Fibroblast of lung (primary cell): ENCODE results near the gene PIP5K1C. TPM values are rescaled to one million over a fixed set of nuclear protein-coding genes. Genes with fewer than 3 reads are reported as not detected.

Experiments used
- DNase-seq, 2 donors: peaks; one replicate each; pipeline versions ENCODE4 v3.0.0 to v3.0.0-alpha.2; 2010; ENCODE audit warnings: low read depth in 2 of 2
- H2AFZ ChIP-seq: 2 replicates; pipeline ENCODE4 v1.5.1; 2012; ENCODE audit warnings: low read length, control low read depth, inconsistent platforms
- H3K27ac ChIP-seq: 2 replicates; pipeline ENCODE4 v1.5.1; 2011; ENCODE audit warnings: low read length, control low read depth; ENCODE audit not compliant: insufficient read depth
- H3K27me3 ChIP-seq: 2 replicates; pipeline ENCODE4 v1.5.1; 2011; ENCODE audit warnings: mild to moderate bottlenecking, low read length; ENCODE audit not compliant: control insufficient read depth, insufficient read depth
- H3K36me3 ChIP-seq: 2 replicates; pipeline ENCODE4 v1.5.1; 2011; ENCODE audit warnings: low read length; ENCODE audit not compliant: control insufficient read depth, insufficient read depth
- H3K4me1 ChIP-seq: 2 replicates; pipeline ENCODE4 v1.5.1; 2011; ENCODE audit warnings: low read length; ENCODE audit not compliant: control insufficient read depth, insufficient read depth; ENCODE audit errors: extremely low read depth
- H3K4me2 ChIP-seq: 2 replicates; pipeline ENCODE4 v1.5.1; 2011; ENCODE audit warnings: low read length, control low read depth; ENCODE audit not compliant: insufficient read depth; ENCODE audit errors: extremely low read depth
- H3K4me3 ChIP-seq, 4 experiments: fragments of 200-600 bp in 1 of 4; sonication (generic) in 1 of 4; replicated peaks in 1 of 4; 2 replicates each; pipeline ENCODE4 v1.5.1; 2011 to 2016; ENCODE audit warnings: low read length in 4 of 4, low read depth in 3 of 4, mild to moderate bottlenecking in 3 of 4, control low read depth in 2 of 4, inconsistent platforms in 1 of 4, mixed read lengths in 1 of 4; ENCODE audit not compliant: insufficient read depth in 1 of 4; ENCODE audit errors: control extremely low read depth in 1 of 4
- H3K79me2 ChIP-seq: 2 replicates; pipeline ENCODE4 v1.5.1; 2012; ENCODE audit warnings: mild to moderate bottlenecking, low read length, inconsistent platforms; ENCODE audit not compliant: control insufficient read depth, insufficient read depth
- H3K9ac ChIP-seq: 2 replicates; pipeline ENCODE4 v1.5.1; 2011; ENCODE audit warnings: mild to moderate bottlenecking, low read length, control low read depth; ENCODE audit not compliant: insufficient read depth
- H3K9me3 ChIP-seq: 2 replicates; pipeline ENCODE4 v1.5.1; 2012; ENCODE audit warnings: low read depth, low read length; ENCODE audit not compliant: control insufficient read depth, insufficient read depth
- H4K20me1 ChIP-seq: 2 replicates; pipeline ENCODE4 v1.5.1; 2011; ENCODE audit warnings: low read length; ENCODE audit not compliant: control insufficient read depth, insufficient read depth; ENCODE audit errors: extremely low read depth
- CTCF ChIP-seq, 2 donors: IDR thresholded peaks in 1 of 2; conservative IDR thresholded peaks in 1 of 2; 1 replicate in 1 of 2; 2 replicates in 1 of 2; pipeline ENCODE4 v1.5.1; 2011 to 2012; ENCODE audit warnings: low read length in 2 of 2, control low read depth in 1 of 2, inconsistent platforms in 1 of 2, low read depth in 1 of 2, mild to moderate bottlenecking in 1 of 2
- EZH2 ChIP-seq: IDR thresholded peaks from 2 replicates; pipeline ENCODE4 v1.5.1; 2012; ENCODE audit warnings: low read length, control low read depth, mild to moderate bottlenecking; ENCODE audit errors: missing control alignments
- polyA plus RNA-seq, 2 donors: library from polyadenylated mRNA; depleted of rRNA in 1 of 2; stranded (reverse) in 1 of 2; unstranded in 1 of 2; fragments of >200 nt; gene quantifications; 2 replicates each; pipeline ENCODE4 v1.2.1, GENCODE V29; 2011 to 2012; ENCODE audit warnings: missing spikeins in 1 of 2
- total RNA-seq: library from RNA; depleted of rRNA; stranded (reverse); fragments of >200 nt; gene quantifications from 2 replicates; pipeline ENCODE4 v1.2.1, GENCODE V29; 2014

PIP5K1C gene
- total and polyA plus RNA-seq, 2 donors (not counting 1 experiment from before 2014, with no cell fraction given) = 8.7 to 16.7 TPM

- Histone ChIP-seq H3K4me1 (peaks cover 7% of the 10 kb centered on the region), H3K4me3 (no peak overlapping the region), H2AFZ (no peak overlapping the region), H4K20me1 (no peaks in the 10 kb centered on the region), H3K9me3 (no peaks in the 10 kb centered on the region), H3K27me3 (no peaks in the 10 kb centered on the region), H3K4me2 (no peak overlapping the region), H3K9ac (no peak overlapping the region), H3K36me3 (peaks cover 16% of the 10 kb centered on the region), H3K79me2 (no peaks in the 10 kb centered on the region), H3K27ac (no peak overlapping the region)
- no peak for DNase-seq
- TF ChIP-seq EZH2 = no peak
Observed at GRCh38 chr19:3608750-3609322, 91.4 kb downstream of the PIP5K1C start.

GRCh38 chr19:3608079-3608641, 92.1 kb downstream of the PIP5K1C start:
- H2AFZ ChIP-seq = no peak overlapping the region
- H4K20me1 ChIP-seq = no peaks in the 10 kb centered on the region
- H3K27ac ChIP-seq = no peak overlapping the region
- H3K27me3 ChIP-seq = no peaks in the 10 kb centered on the region
- H3K4me1 ChIP-seq = peaks cover 9% of the 10 kb centered on the region
- no peak for DNase-seq
- peak overlapping the region in 1 of 4 experiments; percentile 63 for H3K4me3 ChIP-seq
- H3K9ac ChIP-seq = no peak overlapping the region
- H3K79me2 ChIP-seq = no peaks in the 10 kb centered on the region
- no peaks in the 10 kb centered on the region for H3K9me3 ChIP-seq
- TF ChIP-seq EZH2 (no peak), CTCF (conservative IDR thresholded peaks at IDR 0.05 in 1 of 2, IDR thresholded peaks at IDR 0.05 in 1 of 2; ENCODE audit: low read depth in 1 of 2, low read length in 2 of 2) (no peak)
- no peak overlapping the region for H3K4me2 ChIP-seq
- peaks cover 15% of the 10 kb centered on the region for H3K36me3 ChIP-seq

GRCh38 chr19:3607303-3608078, 92.8 kb downstream of the PIP5K1C start:
- Histone ChIP-seq H2AFZ (no peak overlapping the region), H3K27ac (peak overlapping the region; percentile 50), H3K27me3 (no peaks in the 10 kb centered on the region), H3K9ac (peak overlapping the region; percentile 40), H3K4me1 (peaks cover 9% of the 10 kb centered on the region), H3K9me3 (no peaks in the 10 kb centered on the region), H3K36me3 (peaks cover 11% of the 10 kb centered on the region), H3K4me3 (peak overlapping the region; percentile 27 to 63 (median 44)), H3K4me2 (peak overlapping the region; percentile 79), H3K79me2 (no peaks in the 10 kb centered on the region), H4K20me1 (no peaks in the 10 kb centered on the region)
- TF ChIP-seq EZH2 = no peak
- TF ChIP-seq CTCF (conservative IDR thresholded peaks at IDR 0.05 in 1 of 2, IDR thresholded peaks at IDR 0.05 in 1 of 2; ENCODE audit: low read depth in 1 of 2, low read length in 2 of 2) = no peak
- DNase-seq = peak in 1 of 2 donors; percentile 53
